Fibroblast of lung (primary cell): ENCODE data around the gene SYNDIG1. TPM values are rescaled to one million over a fixed set of nuclear protein-coding genes. Genes with fewer than 3 reads are reported as not detected.
A peak's percentile ranks its signal among the peaks of the same experiment; 100 is the strongest.

Experiments used
- DNase-seq, 2 donors: peaks; one replicate each; pipeline versions ENCODE4 v3.0.0 to v3.0.0-alpha.2; 2010; ENCODE audit warnings: low read depth in 2 of 2
- H2AFZ ChIP-seq: 2 replicates; pipeline ENCODE4 v1.5.1; 2012; ENCODE audit warnings: low read length, control low read depth, inconsistent platforms
- H3K27ac ChIP-seq: 2 replicates; pipeline ENCODE4 v1.5.1; 2011; ENCODE audit warnings: low read length, control low read depth; ENCODE audit not compliant: insufficient read depth
- H3K27me3 ChIP-seq: 2 replicates; pipeline ENCODE4 v1.5.1; 2011; ENCODE audit warnings: mild to moderate bottlenecking, low read length; ENCODE audit not compliant: control insufficient read depth, insufficient read depth
- H3K36me3 ChIP-seq: 2 replicates; pipeline ENCODE4 v1.5.1; 2011; ENCODE audit warnings: low read length; ENCODE audit not compliant: control insufficient read depth, insufficient read depth
- H3K4me1 ChIP-seq: 2 replicates; pipeline ENCODE4 v1.5.1; 2011; ENCODE audit warnings: low read length; ENCODE audit not compliant: control insufficient read depth, insufficient read depth; ENCODE audit errors: extremely low read depth
- H3K4me2 ChIP-seq: 2 replicates; pipeline ENCODE4 v1.5.1; 2011; ENCODE audit warnings: low read length, control low read depth; ENCODE audit not compliant: insufficient read depth; ENCODE audit errors: extremely low read depth
- H3K4me3 ChIP-seq, 4 experiments: fragments of 200-600 bp in 1 of 4; sonication (generic) in 1 of 4; replicated peaks in 1 of 4; 2 replicates each; pipeline ENCODE4 v1.5.1; 2011 to 2016; ENCODE audit warnings: low read length in 4 of 4, low read depth in 3 of 4, mild to moderate bottlenecking in 3 of 4, control low read depth in 2 of 4, inconsistent platforms in 1 of 4, mixed read lengths in 1 of 4; ENCODE audit not compliant: insufficient read depth in 1 of 4; ENCODE audit errors: control extremely low read depth in 1 of 4
- H3K79me2 ChIP-seq: 2 replicates; pipeline ENCODE4 v1.5.1; 2012; ENCODE audit warnings: mild to moderate bottlenecking, low read length, inconsistent platforms; ENCODE audit not compliant: control insufficient read depth, insufficient read depth
- H3K9ac ChIP-seq: 2 replicates; pipeline ENCODE4 v1.5.1; 2011; ENCODE audit warnings: mild to moderate bottlenecking, low read length, control low read depth; ENCODE audit not compliant: insufficient read depth
- H3K9me3 ChIP-seq: 2 replicates; pipeline ENCODE4 v1.5.1; 2012; ENCODE audit warnings: low read depth, low read length; ENCODE audit not compliant: control insufficient read depth, insufficient read depth
- H4K20me1 ChIP-seq: 2 replicates; pipeline ENCODE4 v1.5.1; 2011; ENCODE audit warnings: low read length; ENCODE audit not compliant: control insufficient read depth, insufficient read depth; ENCODE audit errors: extremely low read depth
- CTCF ChIP-seq, 2 donors: IDR thresholded peaks in 1 of 2; conservative IDR thresholded peaks in 1 of 2; 1 replicate in 1 of 2; 2 replicates in 1 of 2; pipeline ENCODE4 v1.5.1; 2011 to 2012; ENCODE audit warnings: low read length in 2 of 2, control low read depth in 1 of 2, inconsistent platforms in 1 of 2, low read depth in 1 of 2, mild to moderate bottlenecking in 1 of 2
- EZH2 ChIP-seq: IDR thresholded peaks from 2 replicates; pipeline ENCODE4 v1.5.1; 2012; ENCODE audit warnings: low read length, control low read depth, mild to moderate bottlenecking; ENCODE audit errors: missing control alignments
- polyA plus RNA-seq, 2 donors: library from polyadenylated mRNA; depleted of rRNA in 1 of 2; stranded (reverse) in 1 of 2; unstranded in 1 of 2; fragments of >200 nt; gene quantifications; 2 replicates each; pipeline ENCODE4 v1.2.1, GENCODE V29; 2011 to 2012; ENCODE audit warnings: missing spikeins in 1 of 2
- total RNA-seq: library from RNA; depleted of rRNA; stranded (reverse); fragments of >200 nt; gene quantifications from 2 replicates; pipeline ENCODE4 v1.2.1, GENCODE V29; 2014

SYNDIG1 gene
- total and polyA plus RNA-seq, 2 donors (not counting 1 experiment from before 2014, with no cell fraction given), result 0.02 to 0.17 TPM

GRCh38 chr20:24681634-24682495 lies 212.4 kb downstream of the SYNDIG1 start:
- Histone ChIP-seq H3K9me3 (no peaks in the 10 kb centered on the region), H4K20me1 (no peaks in the 10 kb centered on the region), H3K4me2 (no peak overlapping the region), H3K9ac (no peak overlapping the region), H3K27ac (no peak overlapping the region), H3K79me2 (no peaks in the 10 kb centered on the region), H3K27me3 (no peaks in the 10 kb centered on the region), H2AFZ (no peak overlapping the region), H3K36me3 (no peaks in the 10 kb centered on the region), H3K4me1 (no peaks in the 10 kb centered on the region), H3K4me3 (no peak overlapping the region)
- peak in 1 of 2 donors; percentile 4 for DNase-seq
- TF ChIP-seq EZH2, result no peak
- no peak for TF ChIP-seq CTCF (conservative IDR thresholded peaks at IDR 0.05 in 1 of 2, IDR thresholded peaks at IDR 0.05 in 1 of 2; ENCODE audit: low read depth in 1 of 2, low read length in 2 of 2)

- Histone ChIP-seq H3K79me2 (no peaks in the 10 kb centered on the region), H3K27me3 (no peaks in the 10 kb centered on the region), H3K9ac (no peak overlapping the region), H3K27ac (no peak overlapping the region), H3K4me1 (no peaks in the 10 kb centered on the region), H4K20me1 (no peaks in the 10 kb centered on the region), H2AFZ (no peak overlapping the region), H3K36me3 (no peaks in the 10 kb centered on the region), H3K4me2 (no peak overlapping the region), H3K9me3 (no peaks in the 10 kb centered on the region), H3K4me3 (no peak overlapping the region)
- no peak for TF ChIP-seq EZH2
- TF ChIP-seq CTCF (conservative IDR thresholded peaks at IDR 0.05 in 1 of 2, IDR thresholded peaks at IDR 0.05 in 1 of 2; ENCODE audit: low read depth in 1 of 2, low read length in 2 of 2), result no peak
- DNase-seq, result no peak
These were observed 213.1 kb downstream of the SYNDIG1 start for GRCh38 chr20:24682496-24682985.

GRCh38 chr20:24683676-24684075 lies 214.2 kb downstream of the SYNDIG1 start:
- Histone ChIP-seq H3K4me2 (no peak overlapping the region), H3K9ac (no peak overlapping the region), H4K20me1 (no peaks in the 10 kb centered on the region), H3K27ac (no peak overlapping the region), H3K4me3 (no peak overlapping the region), H3K4me1 (no peaks in the 10 kb centered on the region), H3K79me2 (no peaks in the 10 kb centered on the region), H3K36me3 (no peaks in the 10 kb centered on the region), H2AFZ (no peak overlapping the region), H3K27me3 (no peaks in the 10 kb centered on the region), H3K9me3 (no peaks in the 10 kb centered on the region)
- DNase-seq, result peak in 1 of 2 donors; percentile 7
- TF ChIP-seq EZH2 (no peak), CTCF (conservative IDR thresholded peaks at IDR 0.05 in 1 of 2, IDR thresholded peaks at IDR 0.05 in 1 of 2; ENCODE audit: low read depth in 1 of 2, low read length in 2 of 2) (no peak)
